ENCODE data around the gene RHOD. TPM values are rescaled to one million over a fixed set of nuclear protein-coding genes. Genes with fewer than 3 reads are reported as not detected.

RHOD gene, protein sequence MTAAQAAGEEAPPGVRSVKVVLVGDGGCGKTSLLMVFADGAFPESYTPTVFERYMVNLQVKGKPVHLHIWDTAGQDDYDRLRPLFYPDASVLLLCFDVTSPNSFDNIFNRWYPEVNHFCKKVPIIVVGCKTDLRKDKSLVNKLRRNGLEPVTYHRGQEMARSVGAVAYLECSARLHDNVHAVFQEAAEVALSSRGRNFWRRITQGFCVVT
- 1.7 and 2.1 TPM in 2 replicates for total RNA-seq
- long read RNA-seq, partial matches to known transcripts = 1 of 1 reads
- long read RNA-seq, other reads (novel, unspliced or antisense) = 0 of 1 reads

GRCh38 chr11:67056267-67057204, at the start of gene RHOD:
TSS of gene RHOD (plus strand) at chr11:67056847. CDS start at chr11:67056903, 56 bp downstream.
- Mint-ChIP-seq H3K27ac (ENCODE audit: unreplicated experiment) (no peak within 1 kb of the TSS), H3K4me1 (peaks cover 10% of the 10 kb centered on the region), H3K36me3 (ENCODE audit: low read depth) (no peaks in the 10 kb centered on the region), H3K9me3 (no peaks in the 10 kb centered on the region), H3K27me3 (ENCODE audit: low read depth) (peaks cover 23% of the 10 kb centered on the region), H3K4me3 (peak within 1 kb of the TSS; percentile 56)
- no peak for TF ChIP-seq CTCF (conservative IDR thresholded peaks at IDR 0.05)
- DNase-seq (ENCODE audit: low read depth, low spot score) = peak; percentile 29

GRCh38 chr11:67007126-67007525, 49.5 kb upstream of the RHOD start:
- H3K9me3 Mint-ChIP-seq = no peaks in the 10 kb centered on the region

GRCh38 chr11:67010296-67010905, 46.2 kb upstream of the RHOD start:
- Mint-ChIP-seq H3K9me3 (no peaks in the 10 kb centered on the region), H3K36me3 (ENCODE audit: low read depth) (no peaks in the 10 kb centered on the region), H3K27ac (ENCODE audit: unreplicated experiment) (no peak overlapping the region), H3K4me1 (peaks cover 8% of the 10 kb centered on the region), H3K4me3 (no peak overlapping the region), H3K27me3 (ENCODE audit: low read depth) (no peaks in the 10 kb centered on the region)
- DNase-seq (ENCODE audit: low read depth, low spot score) = no peak
- no peak for TF ChIP-seq CTCF (conservative IDR thresholded peaks at IDR 0.05)

More at GRCh38 chr11:67007126-67007525, 49.5 kb upstream of the RHOD start:
- no peak for DNase-seq (ENCODE audit: low read depth, low spot score)
- H3K27me3 Mint-ChIP-seq (ENCODE audit: low read depth) = peaks cover 5% of the 10 kb centered on the region
- peaks cover 16% of the 10 kb centered on the region for H3K4me1 Mint-ChIP-seq
- H3K27ac Mint-ChIP-seq (ENCODE audit: unreplicated experiment) = no peak overlapping the region
- H3K4me3 Mint-ChIP-seq = no peak overlapping the region
- no peak for TF ChIP-seq CTCF (conservative IDR thresholded peaks at IDR 0.05)
- no peaks in the 10 kb centered on the region for H3K36me3 Mint-ChIP-seq (ENCODE audit: low read depth)

DNA sequence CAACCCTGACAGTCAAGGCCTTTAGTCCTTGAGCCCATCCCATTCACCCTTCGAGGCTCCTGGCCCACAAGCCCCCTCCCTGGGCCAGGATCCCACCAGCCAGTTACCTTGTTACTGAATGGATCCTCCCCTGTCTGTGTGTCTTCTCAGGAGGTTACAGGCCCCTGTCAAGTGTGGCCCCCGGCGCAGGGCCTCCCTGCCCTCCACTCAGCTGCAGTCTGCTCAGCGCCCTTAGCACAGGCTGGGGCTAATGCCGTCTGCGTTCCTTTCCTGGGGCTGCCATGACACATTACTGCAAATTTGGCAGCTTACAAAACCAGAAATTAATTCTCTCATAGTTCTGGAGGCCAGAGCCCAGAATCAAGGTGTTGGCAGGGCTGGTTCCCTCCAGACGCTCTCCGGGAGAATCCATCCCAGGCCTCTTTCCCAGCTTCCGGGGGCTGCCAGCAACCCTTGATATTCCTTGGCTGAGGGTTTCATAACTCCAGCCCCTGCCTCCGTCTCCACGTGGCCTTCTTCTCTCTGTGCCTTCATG, 43.1 kb upstream of the RHOD start:
- no peaks in the 10 kb centered on the region for H3K36me3 Mint-ChIP-seq (ENCODE audit: low read depth)
- H3K27ac Mint-ChIP-seq (ENCODE audit: unreplicated experiment) = no peak overlapping the region
- H3K27me3 Mint-ChIP-seq (ENCODE audit: low read depth) = peaks cover 3% of the 10 kb centered on the region
- H3K4me3 Mint-ChIP-seq = no peak overlapping the region
- no peak for TF ChIP-seq CTCF (conservative IDR thresholded peaks at IDR 0.05)
- no peak for DNase-seq (ENCODE audit: low read depth, low spot score)
- H3K9me3 Mint-ChIP-seq = no peaks in the 10 kb centered on the region
- H3K4me1 Mint-ChIP-seq = no peaks in the 10 kb centered on the region

DNA sequence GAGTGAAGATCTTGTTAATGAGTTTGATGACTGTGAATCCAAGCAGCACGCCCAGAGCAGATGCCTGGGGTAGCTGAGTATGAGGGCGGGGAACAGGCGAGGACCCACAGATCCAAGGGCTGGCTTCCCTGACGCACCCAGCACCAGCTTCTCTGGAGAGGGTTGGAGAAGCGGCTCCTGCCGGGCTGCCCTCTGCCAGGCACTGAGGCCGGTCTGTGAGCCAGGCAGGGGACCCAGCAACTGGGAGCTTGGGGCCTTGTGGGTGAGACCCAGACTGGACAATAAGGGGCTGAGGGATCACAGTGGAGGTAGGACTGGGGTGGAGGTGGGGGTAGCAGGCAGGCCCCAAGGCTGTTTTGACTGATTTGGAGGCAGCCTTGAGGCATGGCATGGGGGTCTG, 42.3 kb upstream of the RHOD start:
- Mint-ChIP-seq H3K27me3 (ENCODE audit: low read depth) (peaks cover 6% of the 10 kb centered on the region), H3K4me3 (no peak overlapping the region), H3K9me3 (no peaks in the 10 kb centered on the region), H3K36me3 (ENCODE audit: low read depth) (no peaks in the 10 kb centered on the region), H3K4me1 (no peaks in the 10 kb centered on the region), H3K27ac (ENCODE audit: unreplicated experiment) (no peak overlapping the region)
- TF ChIP-seq CTCF (conservative IDR thresholded peaks at IDR 0.05) = no peak
- DNase-seq (ENCODE audit: low read depth, low spot score) = no peak

All from neural crest cell (in vitro differentiated cells).